Skeletal muscle satellite cell (primary cell): Measurements from ENCODE around the gene TSPAN9.

ENCODE experiments used
- H3K27me3 ChIP-seq: 2 replicates; pipeline ENCODE4 v1.7.0; 2013; ENCODE audit warnings: low read length; ENCODE audit not compliant: control insufficient read depth, insufficient read depth
- H3K36me3 ChIP-seq: 2 replicates; pipeline ENCODE4 v1.7.0; 2013; ENCODE audit warnings: mild to moderate bottlenecking, control low read depth, low read length; ENCODE audit not compliant: insufficient read depth
- H3K4me1 ChIP-seq: 2 replicates; pipeline ENCODE4 v1.7.0; 2013; ENCODE audit warnings: low read length; ENCODE audit not compliant: control insufficient read depth, insufficient read depth
- H3K4me2 ChIP-seq: 2 replicates; pipeline ENCODE4 v1.7.0; 2013; ENCODE audit warnings: mild to moderate bottlenecking, low read length
- H3K4me3 ChIP-seq: 2 replicates; pipeline ENCODE4 v1.7.0; 2013; ENCODE audit warnings: low read length
- H3K9ac ChIP-seq: 2 replicates; pipeline ENCODE4 v1.7.0; 2013; ENCODE audit warnings: mild to moderate bottlenecking, low read depth, low read length, moderate library complexity
- H3K9me3 ChIP-seq: replicated peaks from 2 replicates; pipeline ENCODE4 v1.7.0; 2013; ENCODE audit warnings: mild to moderate bottlenecking, control low read depth, low read length

Gene TSPAN9

GRCh38 chr12:3202734-3203446 lies 125.7 kb downstream of the TSPAN9 start:
- Histone ChIP-seq H3K4me1 (peaks cover 25% of the 10 kb centered on the region), H3K4me2 (no peak overlapping the region), H3K27me3 (peaks cover 32% of the 10 kb centered on the region), H3K4me3 (no peak overlapping the region), H3K36me3 (no peaks in the 10 kb centered on the region), H3K9ac (no peak overlapping the region), H3K9me3 (no peaks in the 10 kb centered on the region)

- Histone ChIP-seq H3K36me3 (no peaks in the 10 kb centered on the region), H3K4me1 (peaks cover 25% of the 10 kb centered on the region), H3K4me2 (no peak overlapping the region), H3K9me3 (no peaks in the 10 kb centered on the region), H3K4me3 (no peak overlapping the region), H3K27me3 (peaks cover 32% of the 10 kb centered on the region), H3K9ac (no peak overlapping the region)
Observed at GRCh38 chr12:3203713-3204112, 126.5 kb downstream of the TSPAN9 start.

GRCh38 chr12:3204143-3204542 lies 127.0 kb downstream of the TSPAN9 start:
- Histone ChIP-seq H3K4me3 (no peak overlapping the region), H3K36me3 (no peaks in the 10 kb centered on the region), H3K4me2 (no peak overlapping the region), H3K4me1 (peaks cover 25% of the 10 kb centered on the region), H3K9ac (no peak overlapping the region), H3K9me3 (no peaks in the 10 kb centered on the region), H3K27me3 (peaks cover 28% of the 10 kb centered on the region)

- Histone ChIP-seq H3K27me3 (peaks cover 23% of the 10 kb centered on the region), H3K4me2 (no peak overlapping the region), H3K9ac (no peak overlapping the region), H3K9me3 (no peaks in the 10 kb centered on the region), H3K4me1 (peaks cover 20% of the 10 kb centered on the region), H3K4me3 (no peak overlapping the region), H3K36me3 (no peaks in the 10 kb centered on the region)
Observed at GRCh38 chr12:3204730-3205531, 127.8 kb downstream of the TSPAN9 start.

GRCh38 chr12:3205742-3206519 lies 128.8 kb downstream of the TSPAN9 start:
- Histone ChIP-seq H3K4me3 (no peak overlapping the region), H3K9me3 (no peaks in the 10 kb centered on the region), H3K27me3 (peaks cover 19% of the 10 kb centered on the region), H3K36me3 (no peaks in the 10 kb centered on the region), H3K4me1 (peaks cover 12% of the 10 kb centered on the region), H3K9ac (no peak overlapping the region), H3K4me2 (peak overlapping the region; percentile 16)

- peaks cover 12% of the 10 kb centered on the region for H3K27me3 ChIP-seq
- no peak overlapping the region for H3K9ac ChIP-seq
- no peak overlapping the region for H3K4me3 ChIP-seq
- H3K36me3 ChIP-seq: no peaks in the 10 kb centered on the region
- H3K9me3 ChIP-seq: no peaks in the 10 kb centered on the region
- H3K4me1 ChIP-seq: peaks cover 6% of the 10 kb centered on the region
- H3K4me2 ChIP-seq: peak overlapping the region; percentile 16
Observed at GRCh38 chr12:3206536-3207072, 129.4 kb downstream of the TSPAN9 start.

GRCh38 chr12:3207175-3207574 lies 130.0 kb downstream of the TSPAN9 start:
- H3K4me3 ChIP-seq: no peak overlapping the region

GRCh38 chr12:3207858-3208257 lies 130.7 kb downstream of the TSPAN9 start:
- H3K9me3 ChIP-seq: no peaks in the 10 kb centered on the region
- no peak overlapping the region for H3K9ac ChIP-seq
- no peak overlapping the region for H3K4me3 ChIP-seq
- H3K36me3 ChIP-seq: no peaks in the 10 kb centered on the region
- H3K4me1 ChIP-seq: peaks cover 6% of the 10 kb centered on the region
- no peak overlapping the region for H3K4me2 ChIP-seq
- H3K27me3 ChIP-seq: no peaks in the 10 kb centered on the region

More at GRCh38 chr12:3207175-3207574, 130.0 kb downstream of the TSPAN9 start:
- Histone ChIP-seq H3K9ac (no peak overlapping the region), H3K4me2 (no peak overlapping the region), H3K27me3 (peaks cover 6% of the 10 kb centered on the region), H3K9me3 (no peaks in the 10 kb centered on the region), H3K4me1 (peaks cover 6% of the 10 kb centered on the region), H3K36me3 (no peaks in the 10 kb centered on the region)

- no peak overlapping the region for H3K4me2 ChIP-seq
- H3K4me3 ChIP-seq: no peak overlapping the region
- peaks cover 13% of the 10 kb centered on the region for H3K4me1 ChIP-seq
- H3K27me3 ChIP-seq: no peaks in the 10 kb centered on the region
- no peaks in the 10 kb centered on the region for H3K9me3 ChIP-seq
- no peak overlapping the region for H3K9ac ChIP-seq
- no peaks in the 10 kb centered on the region for H3K36me3 ChIP-seq
Observed at GRCh38 chr12:3213188-3213587, 136.0 kb downstream of the TSPAN9 start.

GRCh38 chr12:3213768-3214167 lies 136.6 kb downstream of the TSPAN9 start:
- no peak overlapping the region for H3K9ac ChIP-seq
- H3K27me3 ChIP-seq: no peaks in the 10 kb centered on the region
- H3K36me3 ChIP-seq: no peaks in the 10 kb centered on the region
- no peak overlapping the region for H3K4me2 ChIP-seq
- peaks cover 19% of the 10 kb centered on the region for H3K4me1 ChIP-seq
- H3K4me3 ChIP-seq: no peak overlapping the region
- H3K9me3 ChIP-seq: no peaks in the 10 kb centered on the region
